PC-9 (cell line): Measurements from ENCODE around the gene DUS1L.

Source experiments
- EZH2 ChIP-seq: fragments of 200-600 bp; sonication (generic); IDR thresholded peaks from 2 replicates; pipeline ENCODE4 v1.8.0; 2017; ENCODE audit warnings: antibody characterized with exemption, low read depth
- TF ChIP-seq, protein P1 (sequence below): fragments of 200-600 bp; sonication (generic); conservative IDR thresholded peaks from 2 replicates; pipeline ENCODE4 v1.6.1; 2017; ENCODE audit warnings: mixed run types, antibody characterized with exemption, mild to moderate bottlenecking, moderate library complexity

DNA sequence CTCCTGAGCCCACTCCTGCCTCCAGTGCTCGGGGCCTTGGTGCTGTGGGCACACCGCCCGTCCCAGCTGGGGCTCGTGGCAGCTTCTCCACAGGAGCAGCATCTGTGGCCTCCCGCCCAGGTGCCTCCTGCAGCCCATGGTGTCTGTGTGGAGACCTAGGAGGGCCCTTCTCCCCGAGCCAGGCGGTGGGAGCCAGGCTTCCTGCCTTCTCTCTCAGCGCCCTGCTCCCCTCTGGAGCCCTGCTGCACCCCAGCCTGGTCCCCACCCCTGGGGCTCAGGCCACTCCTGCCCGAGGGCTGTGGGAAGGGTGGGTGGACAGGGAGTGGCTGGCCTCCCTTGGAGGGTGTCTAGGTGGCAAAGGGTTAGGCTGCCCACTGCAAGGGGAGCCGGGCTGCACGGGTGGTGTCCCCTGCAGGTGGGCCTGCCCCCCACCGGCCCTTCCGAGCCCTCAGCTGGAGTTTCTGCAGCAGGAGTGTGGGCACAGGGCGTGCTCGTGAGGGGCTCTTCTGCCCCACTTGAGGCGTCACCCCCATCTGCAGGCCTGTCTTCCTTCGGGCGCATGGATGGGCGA, 53.9 kb downstream of the DUS1L start:
- TF ChIP-seq, protein P1, sequence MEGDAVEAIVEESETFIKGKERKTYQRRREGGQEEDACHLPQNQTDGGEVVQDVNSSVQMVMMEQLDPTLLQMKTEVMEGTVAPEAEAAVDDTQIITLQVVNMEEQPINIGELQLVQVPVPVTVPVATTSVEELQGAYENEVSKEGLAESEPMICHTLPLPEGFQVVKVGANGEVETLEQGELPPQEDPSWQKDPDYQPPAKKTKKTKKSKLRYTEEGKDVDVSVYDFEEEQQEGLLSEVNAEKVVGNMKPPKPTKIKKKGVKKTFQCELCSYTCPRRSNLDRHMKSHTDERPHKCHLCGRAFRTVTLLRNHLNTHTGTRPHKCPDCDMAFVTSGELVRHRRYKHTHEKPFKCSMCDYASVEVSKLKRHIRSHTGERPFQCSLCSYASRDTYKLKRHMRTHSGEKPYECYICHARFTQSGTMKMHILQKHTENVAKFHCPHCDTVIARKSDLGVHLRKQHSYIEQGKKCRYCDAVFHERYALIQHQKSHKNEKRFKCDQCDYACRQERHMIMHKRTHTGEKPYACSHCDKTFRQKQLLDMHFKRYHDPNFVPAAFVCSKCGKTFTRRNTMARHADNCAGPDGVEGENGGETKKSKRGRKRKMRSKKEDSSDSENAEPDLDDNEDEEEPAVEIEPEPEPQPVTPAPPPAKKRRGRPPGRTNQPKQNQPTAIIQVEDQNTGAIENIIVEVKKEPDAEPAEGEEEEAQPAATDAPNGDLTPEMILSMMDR = no peak
- no peak for TF ChIP-seq EZH2
